ENCODE results near the gene NAP1L1.

GRCh38 chr12:76119887-76120286 lies 35.4 kb upstream of the NAP1L1 start:
- no peak for TF ChIP-seq CTCF (IDR thresholded peaks at IDR 0.05; ENCODE audit: low read depth, low read length)
- TF ChIP-seq POLR2A (IDR thresholded peaks at IDR 0.05; ENCODE audit: extremely low read depth, insufficient read length), result no peak
